Urinary bladder (tissue), 4 donors: ENCODE data around the gene DGCR6L. TPM values are rescaled to one million over a fixed set of nuclear protein-coding genes. Genes with fewer than 3 reads are reported as not detected.
A peak's percentile ranks its signal among the peaks of the same experiment; 100 is the strongest.
"Not testable (repeated sequence)": the region's sequence is repeated elsewhere in the genome, so short reads cannot be mapped to it uniquely, and the experiment has no call there.

ENCODE experiments used
- DNase-seq: peaks from one replicate; pipeline ENCODE4 v3.0.0-alpha.2; 2015; ENCODE audit errors: extremely low spot score
- H3K27ac ChIP-seq: one replicate; pipeline ENCODE4 v1.5.1; 2013; ENCODE audit warnings: low read depth, mild to moderate bottlenecking, moderate library complexity
- H3K36me3 ChIP-seq: one replicate; pipeline ENCODE4 v1.6.1; 2013; ENCODE audit warnings: mild to moderate bottlenecking, moderate library complexity; ENCODE audit not compliant: insufficient read depth
- H3K4me1 ChIP-seq: one replicate; pipeline ENCODE4 v1.6.1; 2013; ENCODE audit warnings: mild to moderate bottlenecking, moderate library complexity; ENCODE audit not compliant: insufficient read depth
- H3K4me3 ChIP-seq: one replicate; pipeline ENCODE4 v1.5.1; 2013; ENCODE audit warnings: low read depth, low read length
- WGBS: extraction: QIAGEN DNeasy Blood & Tissue Kit; methylation state at CpG from one replicate; pipeline ENCODE4 v1.1.7; 2013; 5-methylcytosine and 5-hydroxymethylcytosine counted together
- polyA plus RNA-seq: library from polyadenylated mRNA; stranded (reverse); fragments of 200-250 nt; gene quantifications from one replicate; pipeline ENCODE4 v1.2.3, GENCODE V29; 2013
- total RNA-seq: library from RNA; depleted of rRNA; stranded (reverse); fragments of >200 nt; gene quantifications from one replicate; pipeline ENCODE4 v1.2.3, GENCODE V29; 2014
- donor health status: healthy with polysubstance abuse.
- donor health status: healthy.

Gene DGCR6L
- total and polyA plus RNA-seq, 2 donors = 22.8 to 80.7 TPM

DNA sequence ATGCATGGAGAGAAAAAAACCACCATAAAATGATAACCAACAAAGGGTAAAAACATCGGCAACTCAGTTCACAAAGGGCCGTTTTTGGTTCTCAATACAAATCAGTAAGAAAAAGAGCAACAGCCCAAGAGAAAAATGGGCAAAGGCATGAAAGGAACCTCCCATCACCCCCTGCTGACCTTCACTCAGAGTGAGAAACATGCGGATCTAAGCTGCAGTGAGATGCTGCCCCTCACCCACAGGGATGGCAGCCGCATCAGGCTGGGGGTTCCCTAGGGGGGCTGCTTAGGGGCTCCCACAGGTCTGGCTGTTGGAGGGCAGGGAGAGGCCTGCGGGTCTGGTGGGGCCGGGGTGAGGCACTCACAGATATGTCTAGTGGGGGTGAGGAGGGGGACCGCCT lies 44.5 kb downstream of the DGCR6L start:
- H3K27ac ChIP-seq, H3K4me1 ChIP-seq, H3K4me3 ChIP-seq, H3K36me3 ChIP-seq, DNase-seq: not testable (repeated sequence)
- WGBS = 85% methylated on average over 5 of the region's 7 CpGs

DNA sequence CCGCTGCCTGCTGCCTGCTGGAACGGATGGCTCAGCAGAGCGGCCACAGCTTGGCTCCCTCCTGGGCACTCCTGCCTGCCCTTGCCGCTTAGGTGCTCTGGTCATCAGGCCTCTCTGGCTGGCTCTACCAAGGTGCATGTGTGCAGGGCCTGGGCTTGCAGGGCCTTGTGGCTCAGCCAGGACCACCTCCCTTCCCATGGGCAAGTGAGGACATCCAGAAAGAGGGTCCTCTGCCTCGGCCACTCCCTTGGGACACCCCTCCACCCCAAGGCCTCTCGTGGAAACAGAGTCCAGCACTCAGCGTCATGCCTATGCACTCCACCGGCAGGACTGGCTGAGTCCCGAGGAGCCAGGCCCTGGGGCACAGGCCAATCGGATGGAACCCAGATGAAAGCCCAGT lies 45.5 kb downstream of the DGCR6L start:
- 92% methylated on average over 9 of the region's 10 CpGs for WGBS
- DNase-seq, H3K27ac ChIP-seq, H3K4me3 ChIP-seq, H3K36me3 ChIP-seq, H3K4me1 ChIP-seq: not testable (repeated sequence)

DNA sequence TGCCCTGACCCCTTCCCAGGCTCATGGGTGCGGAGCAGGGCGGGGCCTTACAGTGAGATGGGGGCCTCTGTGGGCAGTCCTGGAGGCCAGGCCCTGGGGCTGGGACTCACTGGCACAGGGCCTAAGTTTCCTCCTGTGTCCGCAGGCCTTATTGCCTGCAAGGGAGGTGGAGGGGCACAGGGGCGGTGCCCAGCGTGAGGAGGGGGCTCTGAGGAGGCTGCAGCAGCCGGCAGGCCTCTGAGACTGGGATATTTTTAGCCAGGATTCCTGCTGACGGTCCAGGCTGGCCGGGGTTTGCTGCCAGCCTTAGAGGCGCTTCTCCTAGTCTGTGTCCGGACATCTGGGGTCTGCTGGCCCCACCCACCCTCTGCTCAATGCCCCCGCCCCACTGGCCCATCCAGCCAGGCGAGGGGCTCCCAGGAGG lies 46.1 kb downstream of the DGCR6L start:
- no peaks in the 10 kb centered on the region for H3K4me1 ChIP-seq
- DNase-seq = no peak
- no peak overlapping the region for H3K27ac ChIP-seq
- no peaks in the 10 kb centered on the region for H3K36me3 ChIP-seq
- H3K4me3 ChIP-seq = no peak overlapping the region
- WGBS = 43% methylated on average over 12 of the region's 12 CpGs

DNA sequence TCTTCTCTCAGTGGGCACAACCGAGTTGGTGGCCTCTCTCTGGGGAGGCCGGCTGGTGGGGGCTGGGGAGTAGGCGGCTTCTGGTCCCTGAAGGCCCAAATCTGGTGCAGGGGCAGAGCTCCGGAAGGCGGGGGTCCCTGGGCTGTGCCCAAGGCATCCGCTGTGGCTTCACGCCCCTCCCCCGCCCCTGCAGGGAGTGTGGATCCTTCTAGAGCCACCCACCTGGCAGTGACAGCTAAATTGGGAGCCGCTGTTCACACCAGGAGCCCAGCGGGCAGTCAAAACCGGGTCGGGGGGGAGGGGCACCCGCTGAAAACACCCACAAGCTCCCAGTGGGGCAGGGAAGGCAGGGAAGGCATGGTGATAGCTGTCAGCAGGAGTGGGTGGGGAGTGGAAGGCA lies 47.2 kb downstream of the DGCR6L start:
- WGBS = 87% methylated on average over 13 of the region's 13 CpGs
- no peak overlapping the region for H3K4me3 ChIP-seq
- H3K36me3 ChIP-seq = no peaks in the 10 kb centered on the region
- no peak overlapping the region for H3K27ac ChIP-seq
- DNase-seq = no peak
- peaks cover 2% of the 10 kb centered on the region for H3K4me1 ChIP-seq

DNA sequence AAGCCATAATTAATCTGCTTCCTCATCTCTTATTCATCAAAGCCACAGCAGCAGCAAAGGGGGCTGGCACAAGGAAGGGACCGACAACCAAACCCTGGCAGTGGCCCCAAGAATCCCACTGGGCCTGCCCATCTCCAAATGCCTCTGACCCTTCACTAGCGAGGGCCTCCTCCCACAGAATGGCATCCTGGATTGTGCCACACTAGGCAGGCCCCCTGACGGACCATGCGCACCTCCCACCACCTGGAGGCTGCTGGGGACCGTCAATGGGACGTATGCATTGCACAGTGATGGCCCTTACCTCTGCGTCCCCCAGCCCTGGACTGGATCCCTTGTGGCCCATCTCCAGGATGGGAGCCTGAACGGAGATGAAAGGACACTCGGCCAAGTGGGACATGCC lies 47.7 kb downstream of the DGCR6L start:
- H3K36me3 ChIP-seq = no peaks in the 10 kb centered on the region

DNA sequence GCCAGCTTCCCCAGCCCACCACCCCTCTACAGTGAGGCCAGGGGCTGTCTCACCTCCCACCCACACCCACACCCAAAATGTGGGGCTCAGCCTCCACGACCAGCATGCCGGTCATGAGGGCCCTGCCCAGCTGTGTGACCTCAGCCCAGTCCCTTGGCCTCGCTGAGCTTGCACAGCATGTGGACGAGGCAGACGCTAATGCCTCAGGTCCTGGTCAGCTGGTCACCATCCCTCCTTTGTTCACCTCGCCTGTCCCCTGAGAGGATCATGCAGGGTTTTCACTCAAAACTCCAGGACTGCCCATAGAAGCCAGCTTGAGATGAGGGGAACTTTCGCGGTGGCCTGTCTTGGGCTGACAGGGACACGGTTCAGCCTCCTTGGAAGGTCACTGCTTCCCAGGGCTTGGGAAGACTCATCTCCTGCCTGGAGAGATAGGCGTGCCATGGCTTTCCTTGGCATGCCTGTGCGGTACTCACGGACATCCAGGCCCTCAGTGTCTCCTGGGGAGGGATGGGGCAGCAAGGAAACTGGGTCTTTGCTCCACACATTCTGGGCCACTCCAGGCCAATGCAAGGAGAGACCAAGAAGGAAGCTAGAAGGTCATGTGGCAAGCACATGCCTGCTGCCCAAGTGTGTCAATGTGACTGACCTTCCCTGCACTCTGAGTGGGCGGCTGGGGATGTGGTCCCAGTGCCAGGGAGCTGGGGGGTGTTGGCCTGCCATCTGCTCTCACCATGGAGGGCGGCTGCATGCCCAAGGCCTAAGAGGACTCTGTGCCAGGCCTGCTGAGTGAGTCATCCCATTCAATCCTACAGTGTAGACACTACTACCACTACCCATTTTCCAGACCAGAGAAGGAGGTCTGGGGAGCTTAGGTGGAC lies 48.5 kb downstream of the DGCR6L start:
- Histone ChIP-seq H3K4me1 (peaks cover 5% of the 10 kb centered on the region), H3K27ac (no peak overlapping the region), H3K36me3 (no peaks in the 10 kb centered on the region), H3K4me3 (no peak overlapping the region)
- DNase-seq = no peak
- 90% methylated on average over 12 of the region's 14 CpGs for WGBS

More for the DNA sequence above, 47.7 kb downstream of the DGCR6L start:
- H3K27ac ChIP-seq = no peak overlapping the region
- no peak overlapping the region for H3K4me3 ChIP-seq
- peaks cover 5% of the 10 kb centered on the region for H3K4me1 ChIP-seq
- DNase-seq = no peak
- WGBS = 92% methylated on average over 9 of the region's 9 CpGs

DNA sequence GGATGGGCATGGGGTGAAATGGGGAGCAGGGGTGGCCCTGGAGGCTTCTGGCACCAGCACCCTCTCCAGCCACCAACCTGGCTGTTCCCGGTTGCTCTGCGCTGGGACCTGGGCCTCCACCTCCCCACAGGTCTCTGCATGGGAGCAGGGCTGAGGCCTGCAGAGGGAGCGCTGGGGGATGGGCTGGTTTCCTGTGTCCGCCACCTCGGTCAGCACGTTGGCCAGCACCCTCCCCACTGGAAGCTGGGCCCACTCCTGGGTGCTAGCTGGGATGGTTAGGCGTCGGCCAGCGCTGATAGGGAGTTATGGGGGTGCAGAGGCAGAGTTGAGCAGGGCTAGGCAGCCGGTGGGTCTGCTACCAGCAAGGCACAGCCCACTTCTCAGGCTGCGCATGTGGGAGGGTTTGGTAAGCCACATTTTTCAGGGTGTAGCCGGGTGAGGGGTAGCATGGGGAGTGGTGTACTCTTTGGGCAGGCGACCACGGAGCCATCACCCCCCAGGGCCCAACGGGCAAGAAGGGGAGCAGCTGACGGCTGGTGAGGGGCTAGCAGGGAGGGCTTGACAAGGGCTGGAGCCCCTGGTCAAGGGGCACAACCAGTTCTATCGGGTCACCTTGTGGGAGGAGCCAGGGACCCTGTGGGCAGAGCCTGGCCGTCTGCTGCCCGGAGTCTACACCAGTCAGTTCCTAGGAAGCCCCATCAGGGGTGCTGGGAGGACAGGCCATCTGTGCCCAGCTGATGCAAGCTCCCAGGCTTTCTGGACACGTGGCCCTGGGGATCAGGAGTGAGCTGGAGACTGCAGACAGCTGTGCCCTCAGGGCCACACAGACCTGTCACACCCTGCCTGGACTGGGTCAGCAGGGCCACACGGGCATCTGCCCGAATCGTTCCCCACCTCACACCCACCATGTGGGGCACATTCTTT lies 49.4 kb downstream of the DGCR6L start:
- H3K4me1 ChIP-seq, H3K27ac ChIP-seq, H3K36me3 ChIP-seq, DNase-seq, H3K4me3 ChIP-seq: not testable (repeated sequence)
- WGBS = 78% methylated on average over 23 of the region's 23 CpGs

DNA sequence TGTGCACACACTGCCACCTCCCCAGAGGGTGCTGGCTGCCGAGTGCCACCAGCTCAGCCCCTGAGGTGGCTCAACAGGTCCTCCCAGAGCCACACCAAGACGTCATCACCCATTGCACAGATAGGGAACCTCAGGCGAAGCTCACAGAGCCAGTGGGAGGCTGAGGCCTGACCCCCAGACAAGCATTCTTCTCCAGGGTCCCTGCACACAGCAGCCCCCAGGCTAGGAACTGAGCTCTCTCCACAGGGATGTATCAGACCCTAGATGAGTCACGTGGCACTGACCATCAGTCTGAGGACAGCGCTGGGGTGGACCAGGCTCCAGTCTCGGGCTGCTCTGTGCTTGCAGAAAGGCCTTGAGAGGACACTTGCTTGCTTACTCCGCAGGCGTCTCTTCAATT lies 50.2 kb downstream of the DGCR6L start:
- not testable (repeated sequence) for H3K27ac ChIP-seq, H3K36me3 ChIP-seq, DNase-seq, H3K4me1 ChIP-seq, H3K4me3 ChIP-seq
- 85% methylated on average over 8 of the region's 8 CpGs for WGBS

DNA sequence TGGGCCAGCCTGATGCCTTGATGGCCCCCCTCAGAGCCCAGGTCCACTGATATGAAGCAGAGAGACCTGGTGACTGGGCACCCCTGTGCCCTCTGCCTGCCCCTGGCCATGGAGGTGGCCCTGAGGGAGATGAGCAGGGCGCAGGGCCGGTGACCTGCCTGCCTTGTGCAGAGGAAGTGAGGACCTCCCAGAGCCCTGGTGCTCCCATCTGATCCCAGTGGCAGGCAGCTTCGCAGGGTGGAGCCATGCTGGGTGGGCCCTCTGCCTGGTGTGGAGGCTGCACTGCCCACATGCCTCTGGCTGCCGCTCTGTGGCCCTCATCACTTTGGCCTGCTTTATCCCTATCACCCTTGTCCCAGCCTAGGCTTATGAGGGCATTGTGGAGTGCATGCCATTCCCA lies 50.7 kb downstream of the DGCR6L start:
- 98% methylated on average over 4 of the region's 4 CpGs for WGBS
- H3K4me1 ChIP-seq, H3K36me3 ChIP-seq, H3K27ac ChIP-seq, H3K4me3 ChIP-seq, DNase-seq: not testable (repeated sequence)

DNA sequence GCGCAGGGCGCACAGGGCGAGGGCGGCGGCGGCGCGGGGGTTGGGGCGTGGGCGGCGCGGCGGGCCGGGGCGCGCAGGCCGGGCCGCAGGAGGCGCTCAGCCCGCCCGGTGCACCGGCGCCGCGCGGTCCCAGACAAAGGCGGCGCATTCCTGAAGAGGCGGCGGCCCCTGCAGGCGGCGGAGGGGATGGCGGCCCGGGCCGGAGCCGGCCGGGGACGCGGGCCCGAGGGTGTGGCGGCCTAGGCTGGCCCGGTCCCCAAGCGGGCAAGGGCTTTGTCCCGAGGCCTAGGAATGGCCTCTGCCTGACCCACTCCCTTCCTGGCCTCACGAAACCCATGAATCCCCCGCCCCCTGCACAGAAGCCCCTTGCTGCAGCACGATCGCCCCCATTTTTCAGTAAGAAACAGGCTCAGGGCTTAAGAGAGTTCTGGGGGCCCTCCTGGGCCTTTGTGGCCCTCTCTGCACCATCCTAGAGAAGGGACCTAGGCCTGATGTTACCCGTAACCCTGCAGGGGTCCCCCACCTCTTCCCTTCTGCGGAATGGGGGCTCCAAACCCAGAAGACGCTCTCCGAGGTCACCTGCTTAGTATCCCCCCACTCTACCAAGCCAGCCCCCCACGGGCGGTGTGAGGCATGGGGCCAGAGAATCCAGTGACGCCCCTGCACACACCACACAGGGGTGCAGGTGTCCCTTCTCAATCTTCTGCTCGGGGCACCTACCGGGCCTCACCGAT lies 51.4 kb downstream of the DGCR6L start, which contains the start of gene RTN4R:
Gene RTN4R, minus strand, starts transcription at position 40 of the 734 bp plus-strand sequence. CDS start 226 bp downstream, outside the sequence.
- Histone ChIP-seq H3K4me3 (peak within 1 kb of the TSS; percentile 51), H3K36me3 (no peaks in the 10 kb centered on the region), H3K4me1 (peaks cover 5% of the 10 kb centered on the region), H3K27ac (no peak within 1 kb of the TSS)
- no peak for DNase-seq
- 19% methylated on average over 53 of the region's 58 CpGs for WGBS

DNA sequence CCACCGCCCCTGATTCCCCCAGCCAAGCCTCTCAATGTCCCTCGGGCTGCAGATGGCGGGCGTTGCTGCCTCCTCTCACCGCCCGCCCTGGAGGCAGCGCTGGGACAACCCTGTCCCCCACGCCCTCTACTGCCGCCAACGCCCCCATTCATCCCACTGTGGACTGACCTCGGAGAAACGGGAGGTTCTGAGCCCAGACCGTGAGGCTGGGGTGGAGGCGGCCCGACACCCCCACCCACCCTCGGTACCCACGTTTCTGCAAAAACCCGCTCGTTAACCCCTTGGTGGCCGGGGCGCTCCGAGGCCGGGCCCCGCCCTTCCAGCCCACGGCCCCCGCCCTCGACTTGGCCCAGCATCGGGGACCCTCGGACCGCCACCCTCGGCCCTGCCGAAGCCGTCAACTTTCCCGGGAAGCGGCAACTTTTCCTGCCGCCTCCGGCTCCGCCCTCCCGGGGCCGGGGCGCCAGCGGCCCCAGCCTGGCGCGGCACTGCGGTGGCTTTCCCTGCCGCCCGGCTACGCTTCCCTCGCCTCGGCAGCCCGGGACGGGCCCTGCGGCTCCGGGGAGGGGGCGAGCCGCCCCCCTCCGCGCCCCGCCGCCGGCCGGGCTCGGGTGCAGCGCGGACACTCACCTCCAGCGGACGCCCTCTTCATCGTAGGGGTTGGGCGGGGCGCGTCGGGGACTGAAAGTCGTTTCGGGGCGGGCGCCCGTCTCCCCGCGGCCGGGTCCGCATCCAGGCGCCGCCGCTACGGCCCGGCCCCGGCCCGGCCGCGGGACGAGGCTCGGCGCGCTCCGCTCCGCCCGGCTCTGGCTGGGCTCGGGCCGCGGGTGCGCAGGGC lies 52.2 kb downstream of the DGCR6L start:
- H3K27ac ChIP-seq = no peak overlapping the region
- no peak for DNase-seq
- peak overlapping the region; percentile 51 for H3K4me3 ChIP-seq
- H3K36me3 ChIP-seq = no peaks in the 10 kb centered on the region
- H3K4me1 ChIP-seq = peaks cover 5% of the 10 kb centered on the region
- WGBS = 2% methylated on average over 101 of the region's 101 CpGs

DNA sequence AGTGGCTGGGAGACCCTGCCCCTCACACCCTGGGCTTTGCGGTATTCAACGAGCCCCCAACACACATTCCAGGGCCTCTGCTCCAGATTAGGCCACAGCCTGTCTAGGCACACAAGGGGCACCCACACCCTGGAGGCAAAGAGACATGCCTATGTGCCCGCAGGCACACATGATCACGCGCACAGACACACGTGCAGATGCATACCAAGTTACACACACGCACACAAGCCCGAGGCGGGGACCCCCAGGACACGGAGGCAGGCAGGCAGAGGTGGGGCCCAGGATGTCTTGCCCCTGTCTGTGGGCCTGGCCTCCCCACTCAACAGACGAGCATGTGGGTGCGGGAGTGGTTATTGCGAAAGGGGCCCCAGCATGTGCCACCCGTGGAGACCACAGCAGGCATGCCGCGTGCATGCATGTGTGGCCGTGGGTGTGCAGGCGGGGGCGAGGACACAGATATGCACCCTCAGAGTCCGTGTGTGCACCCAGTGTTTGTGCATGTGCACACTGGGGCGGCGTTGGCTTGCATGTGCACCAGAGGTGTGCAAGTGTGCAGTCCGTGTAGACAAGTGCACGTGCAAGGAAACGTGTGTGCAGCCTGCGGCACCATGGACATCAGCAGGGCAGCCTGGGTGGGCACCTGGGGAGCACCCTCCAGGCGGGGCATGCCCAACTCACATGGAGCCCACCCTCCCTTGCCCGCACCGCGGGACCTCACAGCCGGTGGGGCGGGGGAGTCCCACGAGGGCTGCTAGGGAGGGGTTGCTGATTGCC lies 53.0 kb downstream of the DGCR6L start:
- H3K4me1 ChIP-seq, DNase-seq, H3K36me3 ChIP-seq, H3K27ac ChIP-seq, H3K4me3 ChIP-seq: not testable (repeated sequence)
- WGBS = 65% methylated on average over 33 of the region's 33 CpGs
